Activated CD8-positive, alpha-beta memory T cell treated with anti-CD3 and anti-CD28 coated beads for 4 hours (primary cell): ENCODE data around the gene SLC25A48.

ENCODE experiments used
- DNase-seq, 2 donors: peaks; one replicate each; pipeline ENCODE4 v3.0.0-alpha.2; 2020; ENCODE audit warnings: low read depth in 2 of 2

The SLC25A48 gene

GRCh38 chr5:135920199-135920598 lies 85.7 kb downstream of the SLC25A48 start:
- DNase-seq, result no peak

- no peak for DNase-seq
Observed at GRCh38 chr5:135921388-135921787, 86.9 kb downstream of the SLC25A48 start.

- DNase-seq, result no peak
Observed at GRCh38 chr5:135930029-135930948, 95.8 kb downstream of the SLC25A48 start.

GRCh38 chr5:135930949-135931295 lies 96.5 kb downstream of the SLC25A48 start:
- no peak for DNase-seq

- DNase-seq, result no peak
Observed at GRCh38 chr5:135934939-135935338, 100.5 kb downstream of the SLC25A48 start.

GRCh38 chr5:135937245-135937911 lies 102.9 kb downstream of the SLC25A48 start:
- no peak for DNase-seq
